Lung (tissue), 16 donors: Measurements from ENCODE around the gene ZNF695. TPM values are rescaled to one million over a fixed set of nuclear protein-coding genes. Genes with fewer than 3 reads are reported as not detected.

ENCODE experiments used
- ATAC-seq: fragments of 200-7000 bp; cut with Tn5 transposase; one replicate; pipeline ENCODE4 v1.9.1; 2020; ENCODE audit warnings: moderate number of reproducible peaks; ENCODE audit not compliant: insufficient read depth, low FRiP score
- DNase-seq, 3 donors: peaks; one replicate each; pipeline ENCODE4 v3.0.0-alpha.2; 2013 to 2017
- H3K27ac ChIP-seq, 2 donors: one replicate each; pipeline ENCODE4 v1.5.1; 2013; ENCODE audit warnings: mild to moderate bottlenecking in 2 of 2, moderate library complexity in 2 of 2, control low read depth in 1 of 2, inconsistent platforms in 1 of 2, low read depth in 1 of 2, low read length in 1 of 2
- H3K27me3 ChIP-seq, 3 donors: one replicate each; pipeline ENCODE4 v1.5.1; 2013; ENCODE audit warnings: low read length in 2 of 3; ENCODE audit not compliant: control insufficient read depth in 3 of 3, insufficient read depth in 3 of 3
- H3K36me3 ChIP-seq, 4 donors: one replicate each; pipeline ENCODE4 v1.5.1; 2013; ENCODE audit warnings: low read length in 4 of 4, mild to moderate bottlenecking in 1 of 4, moderate library complexity in 1 of 4; ENCODE audit not compliant: control insufficient read depth in 4 of 4, insufficient read depth in 4 of 4
- H3K4me1 ChIP-seq, 5 donors: one replicate each; pipeline ENCODE4 v1.5.1; 2013; ENCODE audit warnings: low read length in 5 of 5, mild to moderate bottlenecking in 2 of 5, moderate library complexity in 1 of 5; ENCODE audit not compliant: control insufficient read depth in 5 of 5, insufficient read depth in 5 of 5
- H3K4me3 ChIP-seq: one replicate; pipeline ENCODE4 v1.5.1; 2013; ENCODE audit warnings: mild to moderate bottlenecking, control low read depth, moderate library complexity
- H3K9ac ChIP-seq, 2 donors: one replicate each; pipeline ENCODE4 v1.5.1; 2013; ENCODE audit warnings: low read length in 2 of 2, control low read depth in 1 of 2; ENCODE audit not compliant: insufficient read depth in 1 of 2
- H3K9me3 ChIP-seq, 4 donors: one replicate each; pipeline ENCODE4 v1.5.1; 2013; ENCODE audit warnings: low read length in 3 of 4, mild to moderate bottlenecking in 1 of 4, moderate library complexity in 1 of 4; ENCODE audit not compliant: control insufficient read depth in 4 of 4, insufficient read depth in 3 of 4
- CTCF ChIP-seq: IDR thresholded peaks from 2 replicates; pipeline ENCODE4 v1.5.1; 2012; ENCODE audit warnings: mild to moderate bottlenecking; ENCODE audit errors: control extremely low read depth, extremely low read depth
- WGBS, 2 donors: extraction: QIAGEN DNeasy Blood & Tissue Kit; methylation state at CpG; one replicate each; pipeline ENCODE4 v1.1.7; 2013; 5-methylcytosine and 5-hydroxymethylcytosine counted together
- long read RNA-seq, 5 donors: transcript quantifications; one replicate each; lab custom pipeline, GENCODE V29; 2026
- polyA plus RNA-seq, 2 donors: library from polyadenylated mRNA; stranded (reverse); fragments of 200-250 nt; gene quantifications; one replicate each; pipeline ENCODE4 v1.2.1, GENCODE V29; 2013
- total RNA-seq, 2 donors: library from RNA; depleted of rRNA in 1 of 2; stranded (reverse); fragments of >200 nt in 1 of 2; gene quantifications; one replicate each; pipeline ENCODE4 v1.2.1, GENCODE V29; 2014 to 2021
- donor health status: control.
- donor health status: control.
- donor health status: Bipolar disorder and iron deficiency.
- donor health status: healthy.
- donor health status: DM: yes; HTN: yes; CAD: no.

ZNF695 gene
- total RNA-seq, result 1 to 10 TPM in 1 of 2 donors, under 1 TPM in 1; 0.61 to 1.4 TPM
- under 1 TPM in 1 of 2 donors, not detected in 1; 0.23 TPM for polyA plus RNA-seq
- long read RNA-seq, donor 1, partial matches to known transcripts, result 0 of 1 reads
- long read RNA-seq, donor 1, other reads (novel, unspliced or antisense), result 0 of 1 reads
- long read RNA-seq, donor 2, partial matches to known transcripts, result 0 of 1 reads
- long read RNA-seq, donor 2, other reads (novel, unspliced or antisense), result 0 of 1 reads
- long read RNA-seq, donor 3, partial matches to known transcripts, result 0 of 1 reads
- long read RNA-seq, donor 3, other reads (novel, unspliced or antisense), result 0 of 1 reads
- long read RNA-seq, donor 4, result 0 reads
- long read RNA-seq, donor 5, result 0 reads

- WGBS, 2 donors, result 0 to 1% methylated on average over 58 of the region's 58 CpGs
- H3K9me3 ChIP-seq, result peaks cover 0 to 15% (median 3%) of the 10 kb centered on the region in 4 donors
- H3K36me3 ChIP-seq, result no peaks in the 10 kb centered on the region
- peak; percentile 97 for DNase-seq
- peak within 1 kb of the TSS in 1 of 2 donors; percentile 69 for H3K9ac ChIP-seq
- no peak for TF ChIP-seq CTCF
- peaks cover 0 to 4% (median 0%) of the 10 kb centered on the region in 5 donors for H3K4me1 ChIP-seq
- no peak within 1 kb of the TSS for H3K27ac ChIP-seq
- H3K4me3 ChIP-seq, result peak within 1 kb of the TSS; percentile 54
- H3K27me3 ChIP-seq, result no peaks in the 10 kb centered on the region
- peak; percentile 92 for ATAC-seq
Measured at GRCh38 chr1:247007511-247008405, at the start of gene ZNF695. Gene ZNF695, minus strand, starts transcription at chr1:247008057. Its CDS starts 149 bp downstream, at chr1:247007908.

- Histone ChIP-seq H3K27me3 (no peaks in the 10 kb centered on the region), H3K9ac (no peak overlapping the region), H3K36me3 (peaks cover 0 to 9% (median 1%) of the 10 kb centered on the region in 4 donors), H3K4me3 (no peak overlapping the region), H3K27ac (no peak overlapping the region), H3K9me3 (peaks cover 6 to 28% (median 13%) of the 10 kb centered on the region in 4 donors), H3K4me1 (peaks cover 0 to 6% (median 0%) of the 10 kb centered on the region in 5 donors)
- 96 to 97% methylated on average over 2 of the region's 2 CpGs for WGBS, 2 donors
- TF ChIP-seq CTCF, result no peak
- DNase-seq (no peak), ATAC-seq (no peak)
Measured at GRCh38 chr1:247056071-247056470, 48.2 kb upstream of the ZNF695 start.

- Histone ChIP-seq H3K36me3 (peaks cover 0 to 9% (median 1%) of the 10 kb centered on the region in 4 donors), H3K9me3 (peaks cover 6 to 28% (median 13%) of the 10 kb centered on the region in 4 donors), H3K9ac (no peak overlapping the region), H3K27ac (no peak overlapping the region), H3K4me3 (no peak overlapping the region), H3K4me1 (peaks cover 0 to 6% (median 0%) of the 10 kb centered on the region in 5 donors), H3K27me3 (no peaks in the 10 kb centered on the region)
- no peak for DNase-seq
- WGBS, 2 donors, result 31 to 34% methylated on average over 2 of the region's 2 CpGs
- ATAC-seq, result no peak
- TF ChIP-seq CTCF, result no peak
Measured at GRCh38 chr1:247054992-247055415, 47.1 kb upstream of the ZNF695 start.
